ENCODE data around the gene HEPACAM2. TPM values are rescaled to one million over a fixed set of nuclear protein-coding genes. Genes with fewer than 3 reads are reported as not detected.

Gene HEPACAM2
- not detected for total RNA-seq

DNA sequence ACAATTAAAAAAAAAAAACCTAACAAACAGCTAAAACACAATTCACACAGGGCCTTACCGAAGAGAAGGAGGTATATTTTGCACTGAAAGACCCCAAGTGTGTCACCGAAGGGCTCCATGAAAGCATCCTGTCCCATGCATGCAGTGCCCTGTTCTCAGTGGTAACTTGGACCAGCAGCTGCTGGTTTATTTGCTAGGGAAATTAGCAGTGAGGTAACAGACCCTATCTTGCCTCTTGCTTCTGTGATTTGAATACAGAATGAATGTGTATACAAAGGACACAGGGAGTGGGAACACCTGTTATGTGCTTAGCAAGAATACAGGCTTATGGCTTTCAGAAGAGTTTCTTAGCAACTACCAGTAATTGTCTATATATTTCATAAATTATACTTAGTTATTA lies at the start of gene HEPACAM2:
Gene HEPACAM2, minus strand, starts transcription at position 160 of the 400 bp plus-strand sequence.
- H3K36me3 Mint-ChIP-seq (ENCODE audit: low read depth): no peaks in the 10 kb centered on the region
- POLR2A ChIA-PET: no interaction called here
- no peak within 1 kb of the TSS for H3K27ac Mint-ChIP-seq
- H3K9me3 Mint-ChIP-seq: no peaks in the 10 kb centered on the region
- CTCF ChIA-PET: no interaction called here
- H3K27me3 Mint-ChIP-seq: peaks cover 15% of the 10 kb centered on the region
- no peak for DNase-seq
- peaks cover 10% of the 10 kb centered on the region for H3K4me1 Mint-ChIP-seq
- H3K4me3 Mint-ChIP-seq: no peak within 1 kb of the TSS

DNA sequence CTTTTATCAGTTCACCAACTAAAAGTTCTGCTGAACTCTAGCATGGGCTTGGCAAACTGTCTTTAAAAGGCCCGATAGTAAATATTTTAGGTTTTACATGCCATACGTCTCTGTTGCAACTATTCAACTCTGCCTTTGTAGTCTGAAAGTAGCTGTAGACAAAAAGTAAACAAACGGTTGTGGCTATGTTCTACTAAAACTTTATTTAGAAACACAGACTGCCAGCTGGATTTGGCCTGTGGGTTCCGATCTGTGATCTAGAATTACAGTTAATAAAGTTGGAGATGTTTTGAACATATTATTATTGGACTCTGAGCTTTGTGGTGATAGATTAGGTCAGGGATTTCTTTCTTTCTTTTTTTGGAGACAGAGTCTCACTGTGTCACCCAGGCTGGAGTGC lies 39.0 kb upstream of the HEPACAM2 start:
- H3K27me3 Mint-ChIP-seq: no peaks in the 10 kb centered on the region
- ChIA-PET POLR2A (no interaction called here), CTCF (no interaction called here)
- H3K4me3 Mint-ChIP-seq: no peak overlapping the region
- H3K36me3 Mint-ChIP-seq (ENCODE audit: low read depth): no peaks in the 10 kb centered on the region
- no peak overlapping the region for H3K27ac Mint-ChIP-seq
- no peaks in the 10 kb centered on the region for H3K4me1 Mint-ChIP-seq
- no peaks in the 10 kb centered on the region for H3K9me3 Mint-ChIP-seq
- no peak for DNase-seq

DNA sequence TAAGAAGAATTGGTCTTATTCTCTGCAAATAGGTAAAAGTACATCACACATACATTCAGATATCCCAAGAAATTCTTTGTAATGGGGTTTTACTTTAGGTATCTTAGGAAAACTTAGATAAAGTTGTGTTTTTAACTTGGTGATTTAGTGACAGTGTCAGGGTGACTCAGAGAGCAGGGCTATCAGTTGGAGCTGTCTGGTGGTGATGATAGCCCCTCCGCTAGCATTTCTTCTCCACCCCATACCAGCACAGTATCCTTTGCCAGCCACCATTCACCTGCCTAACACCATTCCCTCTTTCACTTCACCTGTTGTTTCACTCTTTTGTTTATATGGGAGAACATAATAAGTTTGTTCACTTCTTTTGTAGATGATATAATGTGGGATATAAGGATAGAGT lies 36.3 kb upstream of the HEPACAM2 start:
- DNase-seq: no peak
- Mint-ChIP-seq H3K4me3 (no peak overlapping the region), H3K27me3 (no peaks in the 10 kb centered on the region), H3K36me3 (ENCODE audit: low read depth) (no peaks in the 10 kb centered on the region), H3K27ac (no peak overlapping the region), H3K9me3 (no peaks in the 10 kb centered on the region), H3K4me1 (no peaks in the 10 kb centered on the region)
- ChIA-PET POLR2A (no interaction called here), CTCF (interaction anchor here (1.9 kb wide), 1 partner anchor 10 kb away, joined by 5 read pairs; no protein-coding TSS in a partner anchor)

DNA sequence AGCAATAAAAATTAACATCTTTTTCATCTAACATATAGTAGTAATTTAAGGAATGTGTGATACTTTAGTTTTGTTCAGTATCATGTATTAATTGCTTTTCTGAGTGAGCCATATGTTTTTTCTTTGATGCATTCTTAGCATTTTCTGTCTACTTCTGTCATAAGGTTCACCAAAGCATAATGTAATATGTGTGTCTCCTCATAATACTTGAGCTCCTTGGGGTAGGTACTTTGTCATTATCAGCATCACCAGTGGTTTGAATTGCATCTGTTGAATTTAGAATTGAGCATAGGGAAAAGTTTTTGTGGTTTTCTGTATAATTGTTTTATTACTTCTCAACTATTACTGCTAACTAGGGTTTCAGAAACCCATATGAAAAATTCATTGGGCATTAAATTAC lies 32.4 kb upstream of the HEPACAM2 start:
- no peaks in the 10 kb centered on the region for H3K27me3 Mint-ChIP-seq
- no peaks in the 10 kb centered on the region for H3K4me1 Mint-ChIP-seq
- no peak for DNase-seq
- POLR2A ChIA-PET: no interaction called here
- no peak overlapping the region for H3K4me3 Mint-ChIP-seq
- no peak overlapping the region for H3K27ac Mint-ChIP-seq
- no peaks in the 10 kb centered on the region for H3K9me3 Mint-ChIP-seq
- CTCF ChIA-PET: no interaction called here
- H3K36me3 Mint-ChIP-seq (ENCODE audit: low read depth): peaks cover 2% of the 10 kb centered on the region

DNA sequence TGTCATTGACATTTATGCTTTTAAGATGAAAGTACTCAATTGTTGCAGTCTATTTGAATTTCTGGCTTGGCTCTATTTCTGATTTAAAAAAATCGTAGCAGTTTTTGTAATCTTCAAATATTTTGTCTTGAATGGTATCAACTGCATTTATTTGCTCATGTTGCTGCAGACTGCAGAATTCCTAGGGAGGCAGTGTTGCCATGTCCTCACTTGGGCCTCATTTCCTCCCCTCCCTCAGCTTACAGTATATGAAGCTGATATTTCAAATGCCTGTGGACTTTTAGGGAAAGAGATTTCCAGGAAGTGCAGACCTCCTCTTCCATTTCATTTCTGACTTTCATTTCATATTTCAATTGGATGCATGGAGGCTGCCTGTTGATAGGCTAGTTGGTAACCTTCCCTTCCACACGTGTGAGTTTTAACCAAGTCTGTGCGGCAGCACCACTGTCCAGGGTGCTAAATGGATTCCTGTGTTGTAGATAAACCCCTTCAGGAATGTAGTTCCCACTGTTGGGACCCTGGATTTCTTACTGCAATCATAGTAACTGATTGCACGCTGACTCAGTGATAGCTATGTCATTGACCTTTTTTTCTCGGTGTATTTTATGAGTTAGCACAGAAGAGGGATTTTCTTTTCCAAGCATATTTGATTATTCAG lies 23.4 kb upstream of the HEPACAM2 start:
- Mint-ChIP-seq H3K27ac (no peak overlapping the region), H3K9me3 (no peaks in the 10 kb centered on the region), H3K4me1 (peaks cover 7% of the 10 kb centered on the region), H3K4me3 (no peak overlapping the region), H3K36me3 (ENCODE audit: low read depth) (no peaks in the 10 kb centered on the region), H3K27me3 (no peaks in the 10 kb centered on the region)
- ChIA-PET CTCF (no interaction called here), POLR2A (no interaction called here)
- no peak for DNase-seq

DNA sequence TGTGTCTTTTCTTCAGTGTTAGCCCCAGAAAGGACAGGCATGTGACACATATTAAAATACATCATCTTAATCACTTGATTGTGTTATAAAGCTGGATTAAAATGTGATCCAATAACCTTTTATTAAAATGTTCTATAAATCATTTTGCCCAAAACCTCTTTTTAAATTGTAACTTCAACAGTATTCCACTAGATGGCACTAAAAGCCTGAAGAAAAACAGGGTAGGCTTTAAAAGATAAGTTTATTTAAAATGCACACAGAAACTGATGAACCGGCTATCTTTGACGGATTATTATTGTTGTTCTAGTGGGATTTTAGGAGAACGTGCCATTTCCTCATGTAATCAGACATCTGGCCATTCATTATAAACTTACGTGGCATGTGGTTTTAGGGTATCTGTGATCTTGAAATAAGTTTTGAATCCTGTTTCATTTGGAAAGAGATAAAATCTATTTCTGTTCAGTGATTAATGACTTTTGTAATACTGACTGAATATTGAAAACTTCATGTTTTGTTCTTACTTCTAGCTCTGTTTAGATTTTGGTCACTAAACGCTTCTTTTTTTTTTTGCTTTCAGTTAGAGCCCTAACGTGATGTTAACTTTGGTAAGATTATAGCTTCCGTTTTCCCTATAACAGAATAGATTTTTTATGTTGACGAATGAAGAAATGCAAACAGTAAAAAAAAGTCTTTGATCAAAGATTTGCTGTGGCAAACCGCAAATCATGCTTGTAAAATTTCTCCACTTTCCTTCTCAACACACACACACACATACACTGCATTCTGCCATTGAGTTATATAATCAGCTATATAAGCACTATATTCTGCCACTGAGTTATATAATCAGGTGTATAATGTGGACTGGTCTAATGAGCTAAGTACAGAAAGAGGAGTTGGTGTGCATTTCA lies 19.5 kb upstream of the HEPACAM2 start:
- peaks cover 7% of the 10 kb centered on the region for H3K4me1 Mint-ChIP-seq
- no peak for DNase-seq
- ChIA-PET POLR2A (no interaction called here), CTCF (no interaction called here)
- no peaks in the 10 kb centered on the region for H3K27me3 Mint-ChIP-seq
- no peaks in the 10 kb centered on the region for H3K36me3 Mint-ChIP-seq (ENCODE audit: low read depth)
- H3K4me3 Mint-ChIP-seq: no peak overlapping the region
- no peak overlapping the region for H3K27ac Mint-ChIP-seq
- H3K9me3 Mint-ChIP-seq: no peaks in the 10 kb centered on the region

DNA sequence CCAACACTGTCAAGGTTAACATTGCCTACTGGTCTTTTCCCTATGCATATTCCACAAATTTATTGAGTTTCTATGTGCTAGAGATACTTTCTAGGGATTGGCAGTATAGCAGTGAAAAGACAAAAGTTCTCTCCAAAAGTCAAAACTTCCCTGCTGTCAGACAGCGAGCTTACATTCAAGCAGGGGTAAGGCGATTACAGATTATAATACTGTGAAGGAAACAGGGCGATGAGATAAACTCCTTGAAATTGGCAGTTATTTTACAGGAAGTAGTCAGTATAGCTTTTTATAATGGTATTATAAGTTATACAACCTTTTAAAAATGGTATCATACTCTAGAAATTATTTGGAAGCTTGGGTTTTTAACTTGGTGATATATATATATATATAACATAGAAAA lies 15.8 kb upstream of the HEPACAM2 start:
- Mint-ChIP-seq H3K4me1 (peaks cover 7% of the 10 kb centered on the region), H3K36me3 (ENCODE audit: low read depth) (no peaks in the 10 kb centered on the region), H3K27ac (no peak overlapping the region), H3K4me3 (no peak overlapping the region), H3K9me3 (no peaks in the 10 kb centered on the region), H3K27me3 (no peaks in the 10 kb centered on the region)
- ChIA-PET POLR2A (no interaction called here), CTCF (interaction anchor here (0.7 kb wide), 1 partner anchor 840 kb away, joined by 3 read pairs; no protein-coding TSS in a partner anchor)
- DNase-seq: no peak

DNA sequence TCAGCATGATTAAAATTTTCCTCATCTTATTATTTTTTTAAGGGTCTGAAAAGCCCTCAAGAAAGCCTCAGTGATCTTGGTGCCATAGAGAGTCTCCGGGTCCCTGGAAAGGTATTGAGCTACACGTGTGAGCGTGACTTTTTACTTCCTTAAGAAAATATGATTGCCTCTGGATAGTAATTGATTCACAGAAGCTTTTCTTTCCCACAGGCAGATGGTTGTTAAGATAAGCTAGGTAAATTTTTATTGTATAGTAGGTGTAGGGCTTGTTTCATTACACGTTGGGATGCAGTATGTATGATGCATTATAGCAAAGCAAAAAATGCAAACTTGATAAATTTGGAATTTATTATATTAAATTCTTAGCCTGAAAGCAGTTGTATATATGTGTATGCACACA lies 13.6 kb upstream of the HEPACAM2 start:
- no peak overlapping the region for H3K4me3 Mint-ChIP-seq
- ChIA-PET CTCF (no interaction called here), POLR2A (no interaction called here)
- H3K27me3 Mint-ChIP-seq: no peaks in the 10 kb centered on the region
- H3K9me3 Mint-ChIP-seq: no peaks in the 10 kb centered on the region
- H3K36me3 Mint-ChIP-seq (ENCODE audit: low read depth): no peaks in the 10 kb centered on the region
- H3K4me1 Mint-ChIP-seq: peaks cover 2% of the 10 kb centered on the region
- no peak for DNase-seq
- H3K27ac Mint-ChIP-seq: no peak overlapping the region

DNA sequence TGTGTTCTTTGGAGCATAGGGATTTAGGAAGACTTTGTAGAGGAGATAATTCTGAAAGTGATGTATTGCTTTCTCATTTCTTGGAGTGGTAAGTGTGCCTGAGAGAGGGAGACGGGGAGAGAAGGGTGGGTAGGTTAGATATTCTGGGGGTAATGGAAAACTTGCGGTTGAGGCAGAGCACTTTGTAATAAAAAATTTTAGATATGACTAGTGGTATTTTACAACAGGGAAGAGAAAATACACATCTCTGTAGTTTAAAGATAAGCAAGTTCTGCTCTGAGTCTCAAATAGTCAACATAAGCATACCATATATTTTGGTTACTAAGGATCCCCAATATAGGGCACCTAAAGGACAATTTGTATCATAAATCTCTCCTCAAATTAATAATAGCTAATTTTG lies 12.5 kb upstream of the HEPACAM2 start:
- Mint-ChIP-seq H3K36me3 (ENCODE audit: low read depth) (no peaks in the 10 kb centered on the region), H3K27ac (no peak overlapping the region), H3K4me3 (no peak overlapping the region), H3K9me3 (no peaks in the 10 kb centered on the region), H3K4me1 (peaks cover under 1% of the 10 kb centered on the region), H3K27me3 (no peaks in the 10 kb centered on the region)
- CTCF ChIA-PET: no interaction called here
- no peak for DNase-seq
- POLR2A ChIA-PET: no interaction called here

DNA sequence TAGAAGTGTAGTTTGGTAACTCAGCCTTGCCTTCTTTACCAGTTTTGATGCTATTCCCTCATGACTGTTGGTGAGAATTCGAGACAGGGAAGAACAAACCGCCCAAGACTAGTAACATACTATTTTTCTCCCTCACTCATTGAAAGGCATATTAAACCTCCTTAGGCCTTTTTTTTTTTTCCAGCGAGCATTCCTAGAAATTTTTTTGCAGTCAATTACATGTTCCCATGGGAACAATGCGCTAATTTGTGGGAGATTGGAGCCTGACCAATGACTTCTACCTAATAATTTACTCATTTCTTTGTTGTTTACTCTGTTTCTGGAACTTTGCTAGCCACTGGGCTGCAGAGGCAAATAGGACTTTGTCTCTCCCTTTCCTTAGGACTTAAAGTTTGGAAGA lies 11.9 kb upstream of the HEPACAM2 start:
- POLR2A ChIA-PET: no interaction called here
- no peak overlapping the region for H3K4me3 Mint-ChIP-seq
- H3K4me1 Mint-ChIP-seq: peaks cover 3% of the 10 kb centered on the region
- no peak for DNase-seq
- no peaks in the 10 kb centered on the region for H3K27me3 Mint-ChIP-seq
- no peak overlapping the region for H3K27ac Mint-ChIP-seq
- CTCF ChIA-PET: no interaction called here
- H3K36me3 Mint-ChIP-seq (ENCODE audit: low read depth): no peaks in the 10 kb centered on the region
- no peaks in the 10 kb centered on the region for H3K9me3 Mint-ChIP-seq

DNA sequence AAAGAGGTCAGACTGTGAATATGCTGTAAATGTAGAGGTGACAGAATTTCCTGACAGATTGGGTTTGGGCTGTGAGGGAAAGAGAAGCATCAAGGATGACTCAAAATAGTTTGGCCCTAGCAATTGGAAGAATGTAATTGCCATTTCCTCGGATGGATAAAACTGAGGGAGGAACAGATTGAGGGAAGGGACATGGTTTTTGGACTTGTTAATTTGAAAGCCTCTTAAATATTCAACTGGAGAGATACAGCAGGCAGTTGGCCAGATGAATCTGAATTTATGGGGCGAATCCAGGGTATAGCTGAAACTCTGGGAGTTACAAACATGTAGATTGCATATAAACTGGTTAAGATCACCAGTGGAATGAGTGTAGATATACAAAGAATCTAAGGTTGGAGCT lies 9.3 kb upstream of the HEPACAM2 start:
- H3K27me3 Mint-ChIP-seq: no peaks in the 10 kb centered on the region
- ChIA-PET POLR2A (no interaction called here), CTCF (no interaction called here)
- H3K4me3 Mint-ChIP-seq: no peak overlapping the region
- no peaks in the 10 kb centered on the region for H3K9me3 Mint-ChIP-seq
- H3K27ac Mint-ChIP-seq: no peak overlapping the region
- peaks cover 13% of the 10 kb centered on the region for H3K4me1 Mint-ChIP-seq
- no peak for DNase-seq
- no peaks in the 10 kb centered on the region for H3K36me3 Mint-ChIP-seq (ENCODE audit: low read depth)

DNA sequence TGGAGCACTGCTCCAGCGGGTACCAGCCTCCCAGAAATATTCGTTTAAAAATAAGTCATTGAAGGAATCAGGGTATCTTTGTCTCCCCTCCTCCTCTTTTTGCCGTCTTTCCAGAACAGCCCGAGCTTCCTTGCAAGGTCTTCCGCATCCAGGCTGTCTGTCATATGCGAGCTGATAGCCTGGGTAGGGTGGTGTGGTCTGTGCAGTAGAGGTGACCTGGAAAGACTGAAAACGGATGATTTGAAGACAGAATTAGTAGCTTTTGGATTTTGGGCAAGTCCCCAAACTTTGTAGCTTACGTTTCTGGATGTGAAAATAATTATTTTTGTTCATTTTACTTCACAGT lies 6.4 kb upstream of the HEPACAM2 start:
- peak overlapping the region; percentile 93 for H3K27ac Mint-ChIP-seq
- peak overlapping the region; percentile 95 for H3K4me3 Mint-ChIP-seq
- peaks cover 19% of the 10 kb centered on the region for H3K4me1 Mint-ChIP-seq
- no peaks in the 10 kb centered on the region for H3K9me3 Mint-ChIP-seq
- no peaks in the 10 kb centered on the region for H3K27me3 Mint-ChIP-seq
- ChIA-PET CTCF (interaction anchor here (0.8 to 1.2 kb wide), 4 partner anchors 9 to 620 kb away, joined by 3 to 4 read pairs (median 3); no protein-coding TSS in a partner anchor), POLR2A (no interaction called here)
- DNase-seq: no peak
- no peaks in the 10 kb centered on the region for H3K36me3 Mint-ChIP-seq (ENCODE audit: low read depth)

DNA sequence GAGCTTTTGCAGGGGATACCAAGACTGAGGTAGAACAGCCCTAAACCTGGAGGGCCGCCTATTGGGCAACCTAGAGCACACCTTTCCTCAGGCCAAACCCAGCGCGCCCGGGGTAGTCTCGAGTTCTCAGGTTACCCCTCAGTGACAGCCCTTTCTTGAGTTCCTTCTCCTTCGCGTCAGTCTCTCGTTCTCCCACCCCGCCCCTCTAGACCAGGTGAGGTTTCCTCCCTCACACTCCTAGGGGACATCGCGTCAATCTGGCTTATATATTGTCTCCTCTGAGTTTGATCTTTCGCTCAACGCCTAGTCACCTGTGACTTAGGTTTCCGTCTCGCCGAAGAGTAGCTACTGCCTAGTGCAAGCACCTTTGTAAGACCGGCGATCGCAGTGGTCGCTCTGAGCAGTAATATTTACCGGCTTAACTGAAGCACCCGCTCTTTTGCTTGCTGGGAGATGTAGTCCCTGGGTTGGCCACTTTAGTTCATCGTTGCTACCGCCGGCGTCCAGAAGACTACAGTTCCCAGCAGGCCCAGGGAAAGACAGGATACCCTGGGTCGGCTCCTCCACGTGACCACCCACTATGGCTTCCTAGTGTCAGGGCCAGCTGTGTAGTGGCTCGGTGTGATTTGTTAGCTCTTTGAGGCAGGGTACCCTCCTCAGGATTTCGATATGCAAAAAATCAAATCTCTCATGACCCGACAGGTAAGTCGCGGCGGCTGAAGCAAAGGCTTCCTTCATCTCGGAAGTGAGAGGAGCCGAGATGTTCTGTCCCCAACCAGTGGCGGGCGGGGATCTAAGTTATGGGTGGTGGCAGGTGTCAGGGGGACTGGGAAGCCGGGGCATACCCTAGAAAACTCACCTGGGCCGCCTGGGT lies 5.8 kb upstream of the HEPACAM2 start, which contains the start of gene VPS50:
Gene VPS50, plus strand, starts transcription at position 568 of the 874 bp plus-strand sequence. Its CDS starts 102 bp downstream, at position 670.
- H3K4me3 Mint-ChIP-seq: peak within 1 kb of the TSS; percentile 95
- H3K36me3 Mint-ChIP-seq (ENCODE audit: low read depth): no peaks in the 10 kb centered on the region
- peak; percentile 96 for DNase-seq
- no peaks in the 10 kb centered on the region for H3K27me3 Mint-ChIP-seq
- ChIA-PET CTCF (interaction anchor here (0.5 to 1.2 kb wide), 4 partner anchors 8 to 619 kb away, joined by 3 to 5 read pairs (median 4); no protein-coding TSS in a partner anchor), POLR2A (interaction anchor here (0.7 kb wide), 1 partner anchor 114 kb away, joined by 3 read pairs; no protein-coding TSS in a partner anchor)
- peaks cover 19% of the 10 kb centered on the region for H3K4me1 Mint-ChIP-seq
- H3K9me3 Mint-ChIP-seq: no peaks in the 10 kb centered on the region
- peak within 1 kb of the TSS; percentile 93 for H3K27ac Mint-ChIP-seq
